HL-60 (cell line): ENCODE data around the gene CSKMT.
"Not testable (repeated sequence)": the region's sequence is repeated elsewhere in the genome, so short reads cannot be mapped to it uniquely, and the experiment has no call there.

Experiments used
- CTCF ChIP-seq: IDR thresholded peaks from one replicate; pipeline ENCODE4 v1.5.1; 2011; ENCODE audit warnings: low read length, control low read depth, inconsistent platforms; ENCODE audit not compliant: insufficient read depth
- GABPA ChIP-seq: IDR thresholded peaks from 2 replicates; pipeline ENCODE4 v1.6.1; 2012; ENCODE audit warnings: low read depth
- POLR2AphosphoS5 ChIP-seq: IDR thresholded peaks from 2 replicates; pipeline ENCODE4 v1.6.1; 2012; ENCODE audit warnings: low read depth
- REST ChIP-seq: IDR thresholded peaks from 2 replicates; pipeline ENCODE4 v1.6.1; 2012; ENCODE audit warnings: low read depth; ENCODE audit not compliant: insufficient replicate concordance
- SPI1 ChIP-seq: IDR thresholded peaks from 2 replicates; pipeline ENCODE4 v1.6.1; 2012; ENCODE audit warnings: low read depth, mild to moderate bottlenecking, borderline replicate concordance

GRCh38 chr11:62693624-62694023, 28.5 kb downstream of the CSKMT start:
- TF ChIP-seq CTCF, GABPA, REST, POLR2AphosphoS5, SPI1: not testable (repeated sequence)
